HCT116 (cell line): ENCODE results near the gene CCSER1. TPM values are rescaled to one million over a fixed set of nuclear protein-coding genes. Genes with fewer than 3 reads are reported as not detected.

Source experiments
- ATAC-seq: fragments of 200-7000 bp; cut with Tn5 transposase; 2 replicates; pipeline ENCODE4 v1.9.1; 2020; ENCODE audit warnings: mild to moderate bottlenecking, moderate library complexity
- BruUV-seq: library from RNA; stranded (reverse); fragments of 400-500 nt; replicated peaks from 2 replicates; lab custom pipeline; 2021; lab: Mats Ljungman, UMichigan
- CTCF ChIA-PET: fragments of 300-600 bp; sonication (Branson Sonifier 250); formaldehyde crosslinking; loops from one replicate; lab custom pipeline; 2021; ENCODE audit warnings: antibody characterized with exemption; lab: Charles Lee
- POLR2A ChIA-PET: fragments of 300-600, 350-600 bp; sonication (Branson Sonifier 250); formaldehyde crosslinking; loops from one replicate; lab custom pipeline; 2021; ENCODE audit warnings: antibody characterized with exemption; lab: Charles Lee
- RAD21 ChIA-PET, 2 experiments: fragments of 300-600 bp; sonication (Branson Sonifier 250); formaldehyde crosslinking; loops; one replicate each; lab custom pipeline; 2023; ENCODE audit warnings: low total read pairs in 2 of 2; ENCODE audit not compliant: uncharacterized antibody in 2 of 2, unreplicated experiment in 2 of 2, low non-redundant PET in 1 of 2; lab: Charles Lee
- DNase-seq: peaks from one replicate; pipeline ENCODE4 v3.0.0-alpha.2; 2010; ENCODE audit warnings: low read depth, low spot score
- H2AFZ ChIP-seq: fragments of 200-600 bp; shearing (Covaris generic), sonication (generic); 2 replicates; pipeline ENCODE4 v1.6.1; 2017; ENCODE audit warnings: low read depth, mixed run types, mixed read lengths, antibody characterized with exemption, low read length; ENCODE audit not compliant: poor library complexity, severe bottlenecking
- H3K27ac ChIP-seq: 2 replicates; pipeline ENCODE4 v1.5.1; 2012; ENCODE audit warnings: low read depth, low read length
- H3K27me3 ChIP-seq: fragments of 200-600 bp; sonication (generic); 2 replicates; pipeline ENCODE4 v1.6.1; 2016; ENCODE audit warnings: mixed run types, low read length, mixed read lengths; ENCODE audit not compliant: insufficient read depth
- H3K36me3 ChIP-seq, 2 experiments: fragments of 200-500 bp in 1 of 2; fragments of 200-600 bp in 1 of 2; sonication (Bioruptor generic) in 1 of 2; sonication (generic) in 1 of 2; 2 replicates each; pipeline versions ENCODE4 v1.5.1 to v1.6.1; 2014 to 2016; ENCODE audit warnings: low read length in 2 of 2, inconsistent platforms in 1 of 2, mixed read lengths in 1 of 2, mixed run types in 1 of 2; ENCODE audit not compliant: insufficient read depth in 2 of 2, control insufficient read depth in 1 of 2
- H3K4me1 ChIP-seq, 2 experiments: fragments of 200-600 bp in 1 of 2; sonication (generic) in 1 of 2; 2 replicates each; pipeline versions ENCODE4 v1.5.1 to v1.6.1; 2012 to 2017; ENCODE audit warnings: low read length in 2 of 2, inconsistent platforms in 1 of 2, mild to moderate bottlenecking in 1 of 2, mixed read lengths in 1 of 2, mixed run types in 1 of 2, moderate library complexity in 1 of 2; ENCODE audit not compliant: insufficient read depth in 2 of 2, control insufficient read depth in 1 of 2
- H3K4me2 ChIP-seq: fragments of 200-600 bp; sonication (generic); 2 replicates; pipeline ENCODE4 v1.6.1; 2017; ENCODE audit warnings: mixed run types, low read length, mixed read lengths
- H3K4me3 ChIP-seq, 2 experiments: fragments of 200-600 bp in 1 of 2; sonication (generic) in 1 of 2; replicated peaks in 1 of 2; 2 replicates each; pipeline ENCODE4 v1.5.1; 2011 to 2016; ENCODE audit warnings: low read length in 2 of 2, control low read depth in 1 of 2, low read depth in 1 of 2, mild to moderate bottlenecking in 1 of 2, mixed read lengths in 1 of 2, mixed run types in 1 of 2
- H3K79me2 ChIP-seq: fragments of 200-600 bp; sonication (generic); 2 replicates; pipeline ENCODE4 v1.6.1; 2017; ENCODE audit warnings: mild to moderate bottlenecking, mixed run types, low read length, moderate library complexity, mixed read lengths; ENCODE audit not compliant: insufficient read depth
- H3K9ac ChIP-seq: fragments of 200-600 bp; sonication (generic); 2 replicates; pipeline ENCODE4 v1.6.1; 2016; ENCODE audit warnings: low read length, mixed read lengths
- H3K9me2 ChIP-seq: fragments of 200-600 bp; sonication (generic), shearing (Covaris generic); 2 replicates; pipeline ENCODE4 v1.6.1; 2017; ENCODE audit warnings: mixed run types, mild to moderate bottlenecking, moderate library complexity; ENCODE audit not compliant: insufficient read depth
- H3K9me3 ChIP-seq, 2 experiments: fragments of 200-500 bp in 1 of 2; fragments of 200-600 bp in 1 of 2; sonication (Bioruptor generic) in 1 of 2; sonication (generic) in 1 of 2; 2 replicates each; pipeline ENCODE4 v1.6.1; 2014 to 2017; ENCODE audit warnings: low read length in 2 of 2, mixed read lengths in 2 of 2, inconsistent platforms in 1 of 2, low read depth in 1 of 2, mild to moderate bottlenecking in 1 of 2, mixed run types in 1 of 2, moderate library complexity in 1 of 2; ENCODE audit not compliant: control insufficient read depth in 1 of 2, insufficient read depth in 1 of 2
- H4K20me1 ChIP-seq: fragments of 200-600 bp; sonication (generic), shearing (Covaris generic); 2 replicates; pipeline ENCODE4 v1.6.1; 2017; ENCODE audit warnings: mixed run types, mild to moderate bottlenecking, moderate library complexity; ENCODE audit not compliant: insufficient read depth
- CTCF ChIP-seq, 3 experiments: fragments of 200-600 bp in 1 of 3; sonication (generic) in 1 of 3; IDR thresholded peaks in 2 of 3; conservative IDR thresholded peaks in 1 of 3; 2 replicates each; pipeline ENCODE4 v1.5.1; 2012 to 2017; ENCODE audit warnings: low read depth in 2 of 3, low read length in 2 of 3, antibody characterized with exemption in 1 of 3, borderline replicate concordance in 1 of 3, control low read depth in 1 of 3, mild to moderate bottlenecking in 1 of 3, mixed read lengths in 1 of 3, mixed run types in 1 of 3, moderate library complexity in 1 of 3; ENCODE audit not compliant: insufficient read depth in 1 of 3
- EGR1 ChIP-seq: IDR thresholded peaks from 2 replicates; pipeline ENCODE4 v1.6.1; 2012; ENCODE audit warnings: low read depth
- ELF1 ChIP-seq: IDR thresholded peaks from 2 replicates; pipeline ENCODE4 v1.6.1; 2012; ENCODE audit warnings: low read depth, borderline replicate concordance
- RAD21 ChIP-seq: IDR thresholded peaks from 2 replicates; pipeline ENCODE4 v1.6.1; 2012; ENCODE audit warnings: low read depth, mild to moderate bottlenecking
- SIN3A ChIP-seq: IDR thresholded peaks from 2 replicates; pipeline ENCODE4 v1.6.1; 2012; ENCODE audit warnings: low read depth
- SP1 ChIP-seq: IDR thresholded peaks from 2 replicates; pipeline ENCODE4 v1.6.1; 2012; ENCODE audit warnings: low read depth
- SRF ChIP-seq: IDR thresholded peaks from 2 replicates; pipeline ENCODE4 v1.6.1; 2012; ENCODE audit warnings: low read depth
- ZBTB33 ChIP-seq: IDR thresholded peaks from 2 replicates; pipeline ENCODE4 v1.6.1; 2011; ENCODE audit warnings: mild to moderate bottlenecking, low read length, moderate library complexity; ENCODE audit not compliant: insufficient replicate concordance; ENCODE audit errors: extremely low read depth
- intact Hi-C: fragments of 100-400 bp; cut with micrococcal nuclease; formaldehyde crosslinking; loops from 2 replicates; pipeline ENCODE4 v1.10.0; 2022
- total RNA-seq: library from RNA; stranded (reverse); gene quantifications from one replicate; pipeline ENCODE4 v1.2.1, GENCODE V29; 2021; ENCODE audit not compliant: unreplicated experiment

CCSER1 gene
- total RNA-seq, 1 experiment from 2014 or later = 6.7 TPM

- ATAC-seq = no peak
- no peaks in the 10 kb centered on the region for H3K9me3 ChIP-seq
Measured at GRCh38 chr4:90572996-90573395, 445.8 kb downstream of the CCSER1 start.

GRCh38 chr4:90575371-90575770 lies 448.2 kb downstream of the CCSER1 start:
- ChIA-PET CTCF (no interaction called here), RAD21 (no interaction called here), POLR2A (no interaction called here)
- no peaks in the 10 kb centered on the region for H3K4me1 ChIP-seq
- no peaks in the 10 kb centered on the region for H4K20me1 ChIP-seq
- no peaks in the 10 kb centered on the region for H3K9me2 ChIP-seq
- H3K4me2 ChIP-seq = no peak overlapping the region
- intact Hi-C loops = no loop called here
- TF ChIP-seq SP1 (no peak), CTCF (IDR thresholded peaks at IDR 0.05 in 2 of 3, conservative IDR thresholded peaks at IDR 0.05 in 1 of 3; ENCODE audit: borderline replicate concordance in 1 of 3, insufficient read depth in 1 of 3, low read depth in 2 of 3, low read length in 2 of 3) (no peak), SRF (no peak), EGR1 (no peak), SIN3A (no peak), RAD21 (no peak)
- no peaks in the 10 kb centered on the region for H3K36me3 ChIP-seq
- H3K27me3 ChIP-seq = no peaks in the 10 kb centered on the region
- no peak overlapping the region for H3K27ac ChIP-seq
- H3K9me3 ChIP-seq = no peaks in the 10 kb centered on the region
- H3K4me3 ChIP-seq = no peak overlapping the region
- H3K9ac ChIP-seq = no peak overlapping the region
- BruUV-seq = no TSS peak
- ATAC-seq (no peak), DNase-seq (no peak)
- H2AFZ ChIP-seq = no peak overlapping the region
- H3K79me2 ChIP-seq = no peaks in the 10 kb centered on the region

More at GRCh38 chr4:90572996-90573395, 445.8 kb downstream of the CCSER1 start:
- H2AFZ ChIP-seq = no peak overlapping the region
- H3K9ac ChIP-seq = no peak overlapping the region
- TF ChIP-seq SIN3A = no peak
- TF ChIP-seq ELF1 = no peak
- no peak for TF ChIP-seq ZBTB33
- TF ChIP-seq, all 23 proteins: peak for 0
- Histone ChIP-seq H3K27ac (no peak overlapping the region), H3K36me3 (no peaks in the 10 kb centered on the region), H3K4me2 (no peak overlapping the region), H3K27me3 (no peaks in the 10 kb centered on the region), H4K20me1 (no peaks in the 10 kb centered on the region), H3K4me3 (no peak overlapping the region), H3K9me2 (no peaks in the 10 kb centered on the region), H3K79me2 (no peaks in the 10 kb centered on the region), H3K4me1 (no peaks in the 10 kb centered on the region)
- BruUV-seq = no TSS peak
- DNase-seq = no peak
- intact Hi-C loops = no loop called here
- ChIA-PET RAD21 (no interaction called here), CTCF (no interaction called here), POLR2A (no interaction called here)
